Colonic mucosa (tissue), 4 donors: ENCODE results near the gene NDUFB8. TPM values are rescaled to one million over a fixed set of nuclear protein-coding genes. Genes with fewer than 3 reads are reported as not detected.

Source experiments
- DNase-seq: peaks from one replicate; pipeline ENCODE4 v3.0.0-alpha.2; 2020
- H3K27ac ChIP-seq: fragments of 200-600 bp; one replicate; pipeline ENCODE4 v1.8.0; 2021
- H3K27me3 ChIP-seq: fragments of 200-600 bp; one replicate; pipeline ENCODE4 v1.8.0; 2021
- H3K36me3 ChIP-seq: fragments of 200-600 bp; one replicate; pipeline ENCODE4 v1.8.0; 2021
- H3K4me1 ChIP-seq: fragments of 200-600 bp; one replicate; pipeline ENCODE4 v1.8.0; 2021; ENCODE audit warnings: mild to moderate bottlenecking
- H3K4me3 ChIP-seq: fragments of 200-600 bp; one replicate; pipeline ENCODE4 v1.8.0; 2021
- H3K9ac ChIP-seq, 2 donors: one replicate each; pipeline ENCODE4 v1.7.0; 2013; ENCODE audit warnings: control low read depth in 2 of 2, low read depth in 2 of 2, low read length in 2 of 2
- H3K9me3 ChIP-seq: fragments of 200-600 bp; one replicate; pipeline ENCODE4 v1.8.0; 2021
- CTCF ChIP-seq: fragments of 200-600 bp; IDR thresholded peaks from one replicate; pipeline ENCODE4 v1.8.0; 2022; ENCODE audit warnings: antibody characterized with exemption, mild to moderate bottlenecking
- intact Hi-C: fragments of 100-400 bp; cut with DNase I; formaldehyde crosslinking; loops from one replicate; pipeline ENCODE4 v1.14.1; 2022
- total RNA-seq, 2 donors: library from RNA; stranded (reverse); fragmentation: NEBNext Ultra II Directional in 1 of 2; extraction: Animal tissue kit (Norgen Biotek cat#: 25700) in 1 of 2; gene quantifications; one replicate each; pipeline ENCODE4 v1.2.1, GENCODE V29; 2021
- donor health status: healthy.
- donor health status: DM: no; HTN: no; CAD: no.
- donor health status: DM: no; HTN: no; CAD: no.

The NDUFB8 gene
- total RNA-seq, 2 donors from 2014 or later, result 189 to 243 TPM

GRCh38 chr10:100554902-100555301 lies 25.2 kb upstream of the NDUFB8 start:
- no peak overlapping the region for H3K27ac ChIP-seq
- no peak for DNase-seq
- no peak for TF ChIP-seq CTCF
- no peaks in the 10 kb centered on the region for H3K27me3 ChIP-seq
- H3K9ac ChIP-seq, result no peak overlapping the region
- H3K36me3 ChIP-seq, result no peaks in the 10 kb centered on the region
- no peaks in the 10 kb centered on the region for H3K9me3 ChIP-seq
- H3K4me1 ChIP-seq, result no peaks in the 10 kb centered on the region
- no peak overlapping the region for H3K4me3 ChIP-seq
- intact Hi-C loops, result no loop called here

DNA sequence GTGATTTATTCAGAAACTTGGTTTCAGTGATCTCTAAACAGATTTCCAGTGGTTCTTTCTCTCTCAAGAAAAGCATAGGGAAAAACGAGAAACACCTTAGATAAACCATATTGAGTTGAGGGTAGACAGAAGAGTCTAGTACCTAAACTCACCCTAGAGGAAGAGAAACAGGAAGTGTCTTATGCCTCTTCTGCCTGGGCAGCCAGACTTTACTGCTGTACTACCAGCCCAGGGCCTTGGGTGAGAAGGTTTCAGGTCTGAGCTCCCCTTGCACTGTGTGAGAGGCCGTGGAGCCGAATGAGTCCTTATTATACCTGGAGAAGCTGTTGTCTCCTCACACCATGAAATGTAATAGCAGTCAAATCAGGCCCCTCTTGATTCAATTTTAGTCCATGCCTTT lies 24.3 kb upstream of the NDUFB8 start:
- Histone ChIP-seq H3K27ac (no peak overlapping the region), H3K36me3 (no peaks in the 10 kb centered on the region), H3K4me1 (no peaks in the 10 kb centered on the region), H3K4me3 (no peak overlapping the region), H3K27me3 (no peaks in the 10 kb centered on the region), H3K9me3 (no peaks in the 10 kb centered on the region), H3K9ac (no peak overlapping the region)
- intact Hi-C loops, result no loop called here
- no peak for TF ChIP-seq CTCF
- no peak for DNase-seq

DNA sequence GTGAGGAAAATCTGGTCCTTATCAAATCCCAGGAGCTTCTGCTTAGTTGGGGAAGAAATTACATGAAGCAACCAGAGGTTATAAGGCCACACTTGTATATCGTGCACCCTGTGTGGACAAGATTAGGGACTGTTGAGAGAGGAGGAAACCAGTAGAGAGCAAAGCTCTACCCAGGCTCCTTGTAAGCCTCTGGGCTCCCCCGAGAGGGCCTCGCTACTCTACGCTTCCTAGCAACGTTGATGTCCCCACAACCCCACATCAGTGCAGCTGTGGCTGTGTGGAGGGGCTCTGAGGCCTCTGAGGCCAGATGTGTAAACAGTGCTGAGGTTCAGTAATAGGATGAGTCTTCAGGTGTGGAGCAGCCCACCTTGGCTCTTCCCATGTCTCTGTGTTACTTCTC lies 22.1 kb upstream of the NDUFB8 start:
- Histone ChIP-seq H3K27me3 (no peaks in the 10 kb centered on the region), H3K4me3 (no peak overlapping the region), H3K36me3 (peaks cover 7% of the 10 kb centered on the region), H3K27ac (no peak overlapping the region), H3K9ac (no peak overlapping the region), H3K9me3 (no peaks in the 10 kb centered on the region), H3K4me1 (no peaks in the 10 kb centered on the region)
- intact Hi-C loops, result no loop called here
- DNase-seq, result no peak
- no peak for TF ChIP-seq CTCF

- Histone ChIP-seq H3K36me3 (peaks cover 7% of the 10 kb centered on the region), H3K9ac (no peak overlapping the region), H3K27ac (no peak overlapping the region), H3K27me3 (no peaks in the 10 kb centered on the region), H3K4me1 (no peaks in the 10 kb centered on the region), H3K9me3 (no peaks in the 10 kb centered on the region), H3K4me3 (no peak overlapping the region)
- DNase-seq, result no peak
- intact Hi-C loops, result no loop called here
- no peak for TF ChIP-seq CTCF
These were observed 21.5 kb upstream of the NDUFB8 start for GRCh38 chr10:100551196-100551595.

- Histone ChIP-seq H3K27me3 (no peaks in the 10 kb centered on the region), H3K36me3 (peaks cover 7% of the 10 kb centered on the region), H3K27ac (no peak overlapping the region), H3K9ac (no peak overlapping the region), H3K9me3 (no peaks in the 10 kb centered on the region), H3K4me3 (no peak overlapping the region), H3K4me1 (no peaks in the 10 kb centered on the region)
- DNase-seq, result no peak
- intact Hi-C loops, result no loop called here
- no peak for TF ChIP-seq CTCF
These were observed 15.3 kb upstream of the NDUFB8 start for GRCh38 chr10:100544950-100545349.

DNA sequence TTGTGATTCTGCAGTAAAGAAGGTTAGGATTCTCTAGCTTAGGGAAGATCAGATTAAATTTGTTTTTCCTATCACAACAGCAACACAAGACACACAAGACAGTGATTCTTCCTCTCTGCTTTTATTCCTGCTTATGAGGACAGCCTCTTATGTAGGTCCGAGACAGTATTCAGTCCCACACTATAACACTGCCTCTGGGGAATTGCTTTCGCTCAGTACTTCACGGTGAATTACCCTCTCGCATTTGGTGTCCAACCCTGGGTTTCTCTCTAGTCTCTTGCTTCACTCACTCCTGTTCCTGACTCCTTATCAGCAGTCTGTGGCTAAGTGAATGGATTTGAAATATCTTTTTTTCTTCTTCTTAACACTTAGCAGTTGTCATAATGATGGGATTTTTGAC lies 7.8 kb upstream of the NDUFB8 start:
- Histone ChIP-seq H3K4me1 (peaks cover 5% of the 10 kb centered on the region), H3K36me3 (no peaks in the 10 kb centered on the region), H3K9ac (no peak overlapping the region)

More for the DNA sequence above, 7.8 kb upstream of the NDUFB8 start:
- H3K4me3 ChIP-seq, result no peak overlapping the region
- intact Hi-C loops, result no loop called here
- H3K27ac ChIP-seq, result no peak overlapping the region
- no peaks in the 10 kb centered on the region for H3K9me3 ChIP-seq
- DNase-seq, result no peak
- H3K27me3 ChIP-seq, result no peaks in the 10 kb centered on the region
- no peak for TF ChIP-seq CTCF
